Hippocampal formation (tissue), 2 donors: ENCODE measurements around the gene PXYLP1.
A peak's percentile ranks its signal among the peaks of the same experiment; 100 is the strongest.

ENCODE experiments used
- DNase-seq, 2 donors: peaks; one replicate each; lab custom pipeline; 2025; lab: John Stamatoyannopoulos, UW

The PXYLP1 gene

GRCh38 chr3:141249041-141249440, 17.4 kb downstream of the PXYLP1 start:
- no peak for DNase-seq

GRCh38 chr3:141250342-141250741, 18.7 kb downstream of the PXYLP1 start:
- DNase-seq: no peak

- DNase-seq: no peak
These were observed 19.2 kb downstream of the PXYLP1 start for GRCh38 chr3:141250828-141251227.

- no peak for DNase-seq
These were observed 21.7 kb downstream of the PXYLP1 start for GRCh38 chr3:141253326-141253725.

GRCh38 chr3:141253811-141254210, 22.2 kb downstream of the PXYLP1 start:
- DNase-seq: no peak

- no peak for DNase-seq
These were observed 23.7 kb downstream of the PXYLP1 start for GRCh38 chr3:141255137-141255845.

- DNase-seq: no peak
These were observed 24.2 kb downstream of the PXYLP1 start for GRCh38 chr3:141255846-141256261.

- DNase-seq: no peak
These were observed 25.2 kb downstream of the PXYLP1 start for GRCh38 chr3:141256820-141257219.

GRCh38 chr3:141257961-141258360, 26.3 kb downstream of the PXYLP1 start:
- DNase-seq: no peak

GRCh38 chr3:141258973-141259372, 27.3 kb downstream of the PXYLP1 start:
- DNase-seq: no peak

GRCh38 chr3:141259821-141260629, 28.4 kb downstream of the PXYLP1 start:
- no peak for DNase-seq

GRCh38 chr3:141260630-141260927, 29.0 kb downstream of the PXYLP1 start:
- no peak for DNase-seq

- peak in 1 of 2 donors; percentile 11 for DNase-seq
These were observed 30.1 kb downstream of the PXYLP1 start for GRCh38 chr3:141261472-141262307.

- no peak for DNase-seq
These were observed 30.7 kb downstream of the PXYLP1 start for GRCh38 chr3:141262308-141262705.

- no peak for DNase-seq
These were observed 34.6 kb downstream of the PXYLP1 start for GRCh38 chr3:141266186-141266585.

GRCh38 chr3:141266797-141267555, 35.4 kb downstream of the PXYLP1 start:
- no peak for DNase-seq

GRCh38 chr3:141267629-141268028, 36.0 kb downstream of the PXYLP1 start:
- DNase-seq: no peak

GRCh38 chr3:141268306-141268705, 36.7 kb downstream of the PXYLP1 start:
- DNase-seq: no peak

GRCh38 chr3:141268791-141269190, 37.2 kb downstream of the PXYLP1 start:
- DNase-seq: no peak

- DNase-seq: no peak
These were observed 38.3 kb downstream of the PXYLP1 start for GRCh38 chr3:141269961-141270360.

GRCh38 chr3:141271279-141272030, 39.8 kb downstream of the PXYLP1 start:
- DNase-seq: no peak
